Measurements from ENCODE around the gene AHCYL1.

DNA sequence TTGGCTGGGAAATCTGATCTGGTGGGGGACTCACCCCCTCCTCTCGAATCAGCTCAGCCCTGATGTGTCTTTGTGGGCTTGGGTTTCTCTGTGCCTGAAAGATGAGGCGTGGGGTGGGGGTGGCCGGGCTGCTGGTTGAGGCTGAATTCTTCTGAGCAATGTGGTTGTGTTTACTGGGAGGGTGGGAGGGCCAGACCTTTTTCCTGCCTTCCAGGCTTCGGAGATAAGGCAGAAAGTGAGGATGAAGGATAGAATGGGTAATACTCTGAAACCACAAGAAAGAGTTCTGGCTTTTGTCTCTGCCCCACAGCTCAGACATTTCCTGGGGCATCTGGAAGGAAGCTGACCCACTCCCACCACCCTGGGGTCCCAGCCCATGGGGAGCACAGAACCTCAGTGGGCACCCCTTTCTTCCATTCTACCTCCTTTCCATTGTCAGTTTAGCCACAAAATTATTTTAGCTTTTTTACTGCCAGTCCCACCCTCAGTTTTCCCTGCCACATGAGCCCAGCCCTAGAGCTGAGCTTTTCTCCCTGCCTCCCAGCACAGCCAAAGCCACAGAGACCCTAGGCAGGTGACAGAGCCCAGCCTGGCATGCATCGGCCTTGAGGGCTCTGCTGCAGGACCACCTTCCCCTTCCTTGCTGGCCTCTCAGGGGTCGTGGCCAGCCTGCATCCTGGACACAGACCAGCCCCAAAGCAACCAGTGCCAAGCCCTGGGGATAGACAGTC is 74.7 kb downstream of the AHCYL1 start:
- TF ChIP-seq, protein P1, sequence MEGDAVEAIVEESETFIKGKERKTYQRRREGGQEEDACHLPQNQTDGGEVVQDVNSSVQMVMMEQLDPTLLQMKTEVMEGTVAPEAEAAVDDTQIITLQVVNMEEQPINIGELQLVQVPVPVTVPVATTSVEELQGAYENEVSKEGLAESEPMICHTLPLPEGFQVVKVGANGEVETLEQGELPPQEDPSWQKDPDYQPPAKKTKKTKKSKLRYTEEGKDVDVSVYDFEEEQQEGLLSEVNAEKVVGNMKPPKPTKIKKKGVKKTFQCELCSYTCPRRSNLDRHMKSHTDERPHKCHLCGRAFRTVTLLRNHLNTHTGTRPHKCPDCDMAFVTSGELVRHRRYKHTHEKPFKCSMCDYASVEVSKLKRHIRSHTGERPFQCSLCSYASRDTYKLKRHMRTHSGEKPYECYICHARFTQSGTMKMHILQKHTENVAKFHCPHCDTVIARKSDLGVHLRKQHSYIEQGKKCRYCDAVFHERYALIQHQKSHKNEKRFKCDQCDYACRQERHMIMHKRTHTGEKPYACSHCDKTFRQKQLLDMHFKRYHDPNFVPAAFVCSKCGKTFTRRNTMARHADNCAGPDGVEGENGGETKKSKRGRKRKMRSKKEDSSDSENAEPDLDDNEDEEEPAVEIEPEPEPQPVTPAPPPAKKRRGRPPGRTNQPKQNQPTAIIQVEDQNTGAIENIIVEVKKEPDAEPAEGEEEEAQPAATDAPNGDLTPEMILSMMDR (IDR thresholded peaks at IDR 0.05) = no peak
- TF ChIP-seq POLR2A (IDR thresholded peaks at IDR 0.05) = no peak

Data from thyroid gland (tissue), 4 donors.